Vagina (tissue), 2 donors: ENCODE results near the gene DRGX.

Experiments
- CTCF ChIP-seq, 3 experiments: fragments of 450-650 bp in 2 of 3; fragments of 200-600 bp in 1 of 3; sonication (generic) in 1 of 3; IDR thresholded peaks; one replicate each; pipeline ENCODE4 v1.5.1; 2017 to 2019; ENCODE audit warnings: antibody characterized with exemption in 3 of 3, mild to moderate bottlenecking in 2 of 3, moderate library complexity in 2 of 3
- POLR2A ChIP-seq, 2 donors: fragments of 450-650 bp; IDR thresholded peaks; one replicate each; pipeline ENCODE4 v1.6.1; 2017; ENCODE audit warnings: antibody characterized with exemption in 2 of 2, mild to moderate bottlenecking in 2 of 2, moderate library complexity in 2 of 2

GRCh38 chr10:49357910-49358309 is 38.0 kb downstream of the DRGX start:
- TF ChIP-seq CTCF (IDR thresholded peaks at IDR 0.05), result no peak
- no peak for TF ChIP-seq POLR2A (IDR thresholded peaks at IDR 0.05)
